ENCODE data around the gene DAAM2.

Gene DAAM2

GRCh38 chr6:39848171-39848570 is 56.0 kb downstream of the DAAM2 start:
- DNase-seq (ENCODE audit: low read depth) = no peak

GRCh38 chr6:39849228-39849627 is 57.1 kb downstream of the DAAM2 start:
- no peak for DNase-seq (ENCODE audit: low read depth)

- DNase-seq (ENCODE audit: low read depth) = no peak
These were observed 57.6 kb downstream of the DAAM2 start for GRCh38 chr6:39849764-39850163.

- DNase-seq (ENCODE audit: low read depth) = no peak
These were observed 58.6 kb downstream of the DAAM2 start for GRCh38 chr6:39850736-39851297.

GRCh38 chr6:39851331-39851730 is 59.2 kb downstream of the DAAM2 start:
- no peak for DNase-seq (ENCODE audit: low read depth)

- no peak for DNase-seq (ENCODE audit: low read depth)
These were observed 60.1 kb downstream of the DAAM2 start for GRCh38 chr6:39852324-39852723.

GRCh38 chr6:39853604-39854003 is 61.4 kb downstream of the DAAM2 start:
- DNase-seq (ENCODE audit: low read depth) = no peak

- no peak for DNase-seq (ENCODE audit: low read depth)
These were observed 63.3 kb downstream of the DAAM2 start for GRCh38 chr6:39855356-39855995.

- DNase-seq (ENCODE audit: low read depth) = no peak
These were observed 66.8 kb downstream of the DAAM2 start for GRCh38 chr6:39859025-39859424.

GRCh38 chr6:39861663-39862062 is 69.5 kb downstream of the DAAM2 start:
- DNase-seq (ENCODE audit: low read depth) = no peak

- DNase-seq (ENCODE audit: low read depth) = peak; percentile 55
These were observed 73.1 kb downstream of the DAAM2 start for GRCh38 chr6:39865011-39865888.

- DNase-seq (ENCODE audit: low read depth) = no peak
These were observed 75.4 kb downstream of the DAAM2 start for GRCh38 chr6:39867592-39867991.

GRCh38 chr6:39870950-39871349 is 78.8 kb downstream of the DAAM2 start:
- no peak for DNase-seq (ENCODE audit: low read depth)

GRCh38 chr6:39873439-39873838 is 81.3 kb downstream of the DAAM2 start:
- no peak for DNase-seq (ENCODE audit: low read depth)

GRCh38 chr6:39876111-39876510 is 83.9 kb downstream of the DAAM2 start:
- DNase-seq (ENCODE audit: low read depth) = peak; percentile 47

GRCh38 chr6:39876826-39877225 is 84.7 kb downstream of the DAAM2 start:
- DNase-seq (ENCODE audit: low read depth) = no peak

- DNase-seq (ENCODE audit: low read depth) = no peak
These were observed 87.4 kb downstream of the DAAM2 start for GRCh38 chr6:39879535-39879934.

- DNase-seq (ENCODE audit: low read depth) = no peak
These were observed 88.4 kb downstream of the DAAM2 start for GRCh38 chr6:39880594-39880993.

GRCh38 chr6:39881851-39882530 is 89.8 kb downstream of the DAAM2 start:
- DNase-seq (ENCODE audit: low read depth) = peak; percentile 68

- DNase-seq (ENCODE audit: low read depth) = peak; percentile 95
These were observed 90.3 kb downstream of the DAAM2 start for GRCh38 chr6:39882531-39882899.

- DNase-seq (ENCODE audit: low read depth) = peak; percentile 13
These were observed 92.5 kb downstream of the DAAM2 start for GRCh38 chr6:39884696-39885095.

GRCh38 chr6:39885691-39886090 is 93.5 kb downstream of the DAAM2 start:
- DNase-seq (ENCODE audit: low read depth) = no peak

GRCh38 chr6:39886871-39887270 is 94.7 kb downstream of the DAAM2 start:
- no peak for DNase-seq (ENCODE audit: low read depth)

All from amniotic epithelial cell (primary cell).